Stimulated activated CD4-positive, alpha-beta T cell treated with anti-CD3 and anti-CD28 coated beads, Interleukin-15, amount 100 ng/mL, for 48 hours (primary cell): ENCODE measurements around the gene ZC3H7A.

Source experiments
- DNase-seq, 2 donors: peaks; one replicate each; pipeline ENCODE4 v3.0.0-alpha.2; 2020; ENCODE audit warnings: low read depth in 2 of 2

The ZC3H7A gene

DNA sequence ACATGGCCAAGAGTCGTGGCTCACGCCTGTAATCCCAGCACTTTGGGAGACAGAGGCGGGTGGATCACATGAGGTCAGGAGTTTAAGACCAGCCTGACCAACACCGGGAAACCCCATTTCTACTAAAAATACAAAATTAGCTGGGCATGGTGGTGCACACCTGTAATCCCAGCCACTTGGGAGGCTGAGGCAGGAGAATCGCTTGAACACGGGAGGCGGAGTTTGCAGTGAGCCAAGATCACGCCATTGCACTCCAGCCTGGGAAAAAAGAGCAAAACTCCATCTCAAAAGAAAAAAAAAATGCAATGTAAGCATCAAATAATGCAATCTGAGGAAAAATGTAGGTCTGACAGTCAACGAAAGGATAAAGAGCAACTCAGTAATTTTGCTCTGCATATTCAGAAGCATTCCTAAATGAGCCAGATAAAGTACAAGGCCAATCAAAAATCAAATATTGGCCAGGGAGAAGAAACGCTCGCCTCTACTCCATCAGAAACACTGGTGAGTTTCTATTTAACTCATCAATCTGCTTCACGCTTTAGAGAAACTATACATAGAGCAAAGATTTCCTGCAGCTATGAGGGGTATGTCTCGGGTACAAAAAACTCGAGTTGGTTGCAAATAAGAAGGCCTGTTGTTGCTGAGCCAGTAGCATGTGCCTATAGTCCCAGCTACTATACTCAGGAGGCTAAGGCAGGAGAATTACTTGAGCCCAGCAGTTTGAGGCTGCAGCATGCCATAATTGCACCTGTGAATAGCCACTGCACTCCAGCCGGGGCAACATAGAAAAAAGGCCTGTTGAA is 58.1 kb downstream of the ZC3H7A start:
- no peak for DNase-seq

DNA sequence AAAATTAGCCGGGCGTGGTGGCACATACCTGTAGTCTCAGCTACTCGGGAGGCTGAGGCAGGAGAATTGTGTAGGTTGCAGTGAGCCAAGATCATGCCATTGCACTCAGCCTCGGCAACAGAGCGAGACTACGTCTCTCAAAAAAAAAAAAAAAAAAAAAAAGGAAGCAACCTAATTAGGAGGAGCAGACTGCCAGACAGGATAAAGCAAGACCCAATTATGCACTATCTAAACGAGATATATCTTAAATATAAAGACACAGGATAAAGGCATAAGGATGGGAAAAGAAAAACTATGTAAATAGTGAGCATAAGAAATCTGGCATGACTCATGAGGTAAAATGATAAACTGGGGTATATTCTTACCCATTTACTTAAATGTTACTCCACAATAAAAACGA is 59.3 kb downstream of the ZC3H7A start:
- no peak for DNase-seq

DNA sequence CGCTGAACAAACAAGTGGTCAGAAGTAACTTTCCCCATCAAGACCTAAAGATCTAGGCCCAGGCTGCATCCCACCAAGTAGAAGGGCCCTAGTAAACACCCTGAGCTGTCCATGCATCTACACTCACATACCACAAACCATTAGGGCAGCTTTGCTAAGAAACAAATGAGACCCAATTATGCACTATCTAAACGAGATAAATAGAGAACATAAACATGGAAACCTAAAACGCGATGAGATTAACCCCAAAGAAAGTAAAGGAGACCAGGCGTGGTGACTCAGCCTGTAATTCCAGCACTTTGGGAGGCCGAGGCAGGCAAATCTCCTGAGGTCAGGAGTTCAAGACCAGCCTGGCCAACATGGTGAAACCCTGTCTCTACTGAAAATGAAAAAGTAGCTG is 60.2 kb downstream of the ZC3H7A start:
- DNase-seq, result no peak

DNA sequence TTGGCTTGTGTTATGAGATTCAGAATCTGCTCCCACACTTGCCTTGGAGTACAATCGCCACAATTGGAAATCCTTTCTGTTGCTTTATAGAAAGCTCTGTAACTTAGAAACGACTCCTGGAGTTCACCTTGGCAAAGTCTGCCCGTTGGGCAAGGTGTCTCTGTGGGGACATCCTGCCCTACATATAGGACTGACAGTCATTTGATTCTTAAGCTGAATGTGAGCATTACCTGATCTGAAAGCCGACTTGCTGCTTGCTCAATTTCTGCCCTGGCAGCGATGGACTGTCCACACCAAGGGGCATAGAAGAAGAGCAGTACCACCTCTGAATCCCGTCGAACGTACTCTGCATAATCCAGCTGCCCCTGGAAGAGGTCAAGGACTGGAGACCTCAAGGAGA is 61.3 kb downstream of the ZC3H7A start:
- no peak for DNase-seq

DNA sequence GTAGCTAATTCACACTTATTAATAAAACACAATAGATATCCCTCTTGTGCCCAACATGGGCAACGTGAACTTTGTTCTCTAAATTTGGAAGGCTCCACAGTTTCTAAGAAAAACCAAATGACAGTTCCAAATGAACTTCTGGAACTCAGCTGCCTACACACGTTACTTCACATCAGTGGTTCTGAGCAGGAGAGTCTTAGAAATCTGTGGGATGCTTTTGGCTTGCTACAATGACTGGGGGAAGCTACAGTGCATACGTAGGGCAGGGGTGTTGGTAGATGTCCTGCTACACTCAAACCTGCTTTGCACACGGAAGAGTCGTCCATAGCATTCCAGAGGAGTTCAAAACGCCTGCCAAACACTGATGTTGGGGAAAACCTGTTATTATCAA is 62.4 kb downstream of the ZC3H7A start:
- no peak for DNase-seq

DNA sequence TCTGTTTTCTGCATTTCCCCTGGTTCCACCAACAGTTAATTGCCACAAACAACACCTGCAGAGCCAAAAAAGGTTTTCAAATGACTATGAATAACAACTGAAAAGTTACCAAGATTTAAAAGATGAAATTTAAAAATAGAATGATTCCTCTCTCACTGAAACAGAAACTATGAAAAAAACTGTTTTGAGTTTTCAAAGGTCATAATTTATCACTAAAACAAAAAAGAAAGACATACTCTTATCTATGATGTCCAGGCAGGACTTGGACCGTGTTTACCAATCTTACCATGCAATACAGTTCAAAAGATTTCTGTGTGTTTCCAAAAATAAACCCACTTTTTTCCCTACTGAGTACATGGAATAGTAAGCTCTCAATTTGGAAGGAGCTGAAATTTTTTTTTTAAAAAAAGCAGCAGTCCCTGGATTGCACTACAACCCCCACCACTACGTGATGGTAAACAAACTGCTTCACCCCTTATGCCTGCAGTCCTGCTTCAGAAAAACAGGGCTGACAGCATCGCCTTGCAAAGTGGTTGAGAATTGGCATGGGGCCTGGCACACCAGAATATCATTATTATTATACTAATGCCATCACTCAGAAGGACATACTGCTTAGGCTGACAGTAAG is 62.9 kb downstream of the ZC3H7A start:
- no peak for DNase-seq

DNA sequence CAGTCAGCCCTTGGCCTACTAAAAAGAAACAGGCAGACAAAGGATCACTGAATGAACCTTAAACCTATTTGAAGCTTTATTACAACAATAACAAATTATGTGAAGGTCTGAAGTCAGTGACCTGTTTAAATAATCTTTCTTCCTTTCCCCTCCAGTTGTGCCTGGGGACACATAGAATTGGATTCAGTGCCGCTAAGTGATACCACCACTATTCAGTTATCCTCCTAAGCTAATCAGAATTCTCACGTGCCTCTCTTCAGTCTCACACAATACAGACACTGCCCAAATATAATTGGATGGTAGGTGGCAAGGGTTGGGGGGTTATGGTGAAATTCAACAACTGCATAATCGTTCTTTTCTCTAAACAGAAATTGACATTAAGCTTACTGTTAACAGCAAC is 65.8 kb downstream of the ZC3H7A start:
- no peak for DNase-seq

DNA sequence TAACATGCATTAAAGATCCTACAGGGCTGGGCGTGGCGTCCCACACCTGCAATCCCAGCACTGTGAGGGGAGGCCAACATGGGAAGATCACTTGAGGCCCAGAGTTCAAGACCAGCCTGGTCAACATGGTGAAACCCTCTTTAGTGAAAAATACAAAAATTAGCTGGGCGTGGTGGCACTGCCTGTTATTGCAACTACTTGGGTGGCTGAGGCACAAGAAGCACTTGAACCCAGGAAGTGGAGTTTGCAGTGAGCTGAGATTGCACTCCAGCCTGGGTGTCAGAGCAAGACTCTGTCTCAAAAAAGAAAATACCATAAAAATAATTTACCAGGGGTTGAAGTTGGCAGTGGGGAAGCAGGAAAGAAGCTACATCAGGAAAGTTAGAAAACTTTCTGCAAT is 67.3 kb downstream of the ZC3H7A start:
- DNase-seq, result no peak

DNA sequence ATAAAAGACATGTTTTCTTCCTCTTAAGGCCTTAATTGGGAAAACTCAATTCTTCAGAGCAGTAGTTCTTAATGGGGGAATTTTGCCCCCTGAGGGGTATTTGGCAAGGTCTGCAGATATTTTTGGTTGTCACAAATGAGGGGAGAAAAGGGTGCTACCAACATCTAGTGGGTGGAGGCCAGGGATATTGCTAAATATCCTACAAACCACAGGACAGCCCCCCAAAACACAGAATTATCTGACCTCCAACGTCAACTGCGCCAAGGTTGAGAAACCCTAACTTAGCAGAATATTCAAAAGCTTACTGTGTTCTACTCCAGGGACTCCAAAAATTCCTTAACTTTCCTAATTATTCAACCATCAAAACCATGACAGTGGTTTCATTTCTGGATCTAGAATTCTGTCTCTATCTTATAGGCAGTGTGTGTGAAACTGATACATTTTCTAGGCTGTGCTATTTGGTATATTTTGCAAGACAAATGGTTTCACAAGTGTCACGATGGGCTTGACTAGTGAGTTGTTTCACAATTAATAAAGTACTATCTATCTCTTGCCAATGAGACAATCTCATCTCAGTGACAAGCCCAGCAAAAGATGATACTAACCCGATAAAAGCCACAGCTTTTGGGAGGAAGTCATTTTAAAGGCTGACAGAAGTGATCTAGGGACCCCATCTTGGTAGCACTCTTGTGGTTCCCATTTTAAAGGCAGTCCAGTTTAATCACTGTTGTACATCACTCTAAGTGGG is 69.1 kb downstream of the ZC3H7A start:
- no peak for DNase-seq

DNA sequence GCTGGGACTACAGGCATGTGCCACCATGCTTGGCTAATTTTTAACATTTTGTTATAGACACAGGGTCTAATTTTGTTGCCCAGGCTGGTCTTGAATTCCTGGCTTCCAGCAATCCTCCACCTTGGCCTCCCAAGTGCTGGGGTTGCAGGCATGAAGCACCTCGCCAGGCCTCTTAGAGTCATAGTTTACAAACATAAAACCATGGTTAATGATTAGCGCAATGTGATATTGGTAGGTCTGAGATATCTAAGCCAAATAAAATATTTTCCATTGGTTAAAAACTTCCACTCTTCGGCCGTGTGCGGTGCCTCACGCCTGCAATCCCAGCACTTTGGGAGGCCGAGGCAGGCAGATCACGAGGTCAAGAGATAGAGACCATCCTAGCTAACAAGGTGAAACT is 71.0 kb downstream of the ZC3H7A start:
- no peak for DNase-seq

DNA sequence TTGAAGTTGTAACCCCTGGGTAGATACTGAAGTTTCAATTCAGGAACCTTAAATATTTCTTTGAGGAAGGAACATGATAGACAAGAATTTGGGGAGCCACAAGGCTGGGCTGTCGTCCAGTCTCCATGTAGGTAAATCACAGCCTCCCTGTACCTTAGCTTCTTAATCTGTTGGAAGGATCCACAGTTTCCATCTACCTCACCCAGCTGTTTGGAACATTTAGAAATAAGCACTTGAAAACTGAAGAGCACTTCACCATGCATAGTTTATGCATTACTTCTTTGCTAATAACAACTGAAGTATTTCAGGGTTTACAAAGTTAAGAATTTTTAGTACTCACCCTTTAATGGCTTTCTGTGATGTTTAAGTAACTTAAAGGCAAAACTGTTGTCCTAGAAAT is 71.6 kb downstream of the ZC3H7A start:
- no peak for DNase-seq

DNA sequence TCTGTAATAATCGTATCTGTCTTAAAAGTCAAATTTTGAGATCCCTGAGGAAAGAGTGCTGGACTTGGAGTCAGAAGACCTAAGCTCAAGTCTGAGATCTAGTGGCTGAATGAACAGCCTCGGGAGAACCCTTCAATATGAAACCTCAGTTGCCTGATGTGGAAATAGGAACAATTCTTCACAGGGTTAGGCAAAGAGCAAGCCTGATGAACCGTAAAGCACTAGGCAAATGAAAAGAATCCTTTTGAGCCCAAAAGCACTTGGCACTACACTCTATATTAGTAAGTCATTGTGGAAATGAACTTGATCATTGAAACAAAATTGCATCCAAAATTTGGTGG is 74.6 kb downstream of the ZC3H7A start:
- no peak for DNase-seq

DNA sequence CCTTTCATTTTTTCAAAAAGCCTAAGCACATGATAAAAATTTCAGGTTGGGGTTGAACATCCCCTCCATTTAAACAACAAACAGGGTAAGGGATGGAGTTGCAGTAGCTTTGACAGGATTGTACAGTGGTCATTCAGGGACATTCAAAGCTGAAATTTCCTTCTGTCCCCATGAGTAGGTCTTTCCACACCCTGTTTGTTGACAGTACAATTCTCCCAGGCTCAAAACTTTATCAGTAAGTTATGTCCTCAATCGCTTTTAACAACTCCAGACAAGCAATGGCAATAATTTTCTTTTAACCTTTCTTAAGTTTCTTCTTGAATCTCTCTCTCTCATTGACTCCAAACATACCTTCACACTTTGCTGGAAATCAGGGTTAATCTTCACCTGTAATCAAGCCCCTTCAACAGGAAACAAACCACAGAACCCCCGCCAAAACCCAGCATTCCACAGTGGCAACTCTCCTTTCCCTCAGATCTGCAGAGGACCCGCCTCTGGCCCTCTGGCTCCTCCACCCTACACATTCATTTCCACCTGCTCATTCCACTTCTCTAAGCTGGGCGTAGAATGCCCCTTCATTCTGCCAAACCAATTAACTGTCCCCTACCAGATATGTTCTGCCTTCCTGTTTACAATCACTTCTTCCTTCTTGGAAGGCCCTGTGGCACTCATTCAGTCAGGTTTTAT is 75.1 kb downstream of the ZC3H7A start:
- DNase-seq, result no peak

DNA sequence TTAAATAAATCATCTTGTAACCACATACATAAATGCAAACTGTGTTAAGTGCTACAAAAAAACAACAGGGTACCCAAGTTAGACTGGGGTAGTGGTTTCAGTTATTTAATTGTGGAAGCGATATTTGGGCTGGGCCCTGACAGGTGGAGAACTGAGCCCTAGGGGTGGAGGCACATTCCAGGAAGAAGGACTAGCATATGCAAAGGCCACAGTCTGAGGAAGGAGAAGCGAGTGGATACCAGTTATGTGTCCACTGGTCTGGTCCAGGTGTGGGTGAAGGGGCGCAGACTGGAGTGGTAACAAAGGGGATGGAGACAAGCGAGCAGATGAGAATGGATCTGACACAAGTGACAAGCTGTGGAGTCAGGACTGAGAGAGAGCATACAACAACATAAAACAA is 77.3 kb downstream of the ZC3H7A start:
- no peak for DNase-seq

DNA sequence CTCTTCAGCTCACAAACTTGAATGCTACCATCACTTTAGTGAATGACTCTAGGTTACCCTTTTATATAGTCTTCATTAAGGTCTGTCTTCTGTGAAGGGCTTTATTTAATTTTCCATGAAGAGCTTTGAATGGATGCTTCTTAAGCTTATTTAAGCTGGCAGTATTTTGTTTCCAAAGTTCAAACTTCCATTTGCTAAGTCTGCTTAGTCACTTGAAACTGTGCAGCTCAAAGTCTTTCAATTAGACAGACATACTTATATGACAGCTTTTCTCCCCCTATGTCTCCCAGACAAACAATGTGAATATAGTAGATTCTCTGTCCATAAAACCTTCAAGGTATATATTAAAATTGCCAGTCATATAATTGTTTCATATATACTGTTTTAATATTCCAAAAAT is 77.9 kb downstream of the ZC3H7A start:
- DNase-seq, result no peak

DNA sequence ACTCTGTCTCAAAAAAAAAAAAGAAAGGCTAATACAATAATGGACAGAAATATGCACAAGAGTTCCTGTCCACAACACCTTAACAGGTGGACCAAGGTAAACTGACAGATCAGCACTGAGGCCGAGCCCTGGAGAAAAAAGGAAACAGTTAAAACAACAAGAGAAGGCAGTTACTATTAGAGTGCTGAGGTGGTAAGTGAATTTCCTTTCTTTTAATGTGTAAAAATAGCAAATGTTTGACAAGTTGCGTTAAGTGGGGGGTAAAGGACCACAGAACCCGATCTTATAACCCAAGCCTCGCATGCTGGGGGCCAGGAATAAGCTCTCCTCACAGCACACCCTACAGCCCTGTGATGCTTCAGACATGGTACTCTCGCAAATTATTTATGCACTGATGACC is 79.2 kb downstream of the ZC3H7A start:
- no peak for DNase-seq

DNA sequence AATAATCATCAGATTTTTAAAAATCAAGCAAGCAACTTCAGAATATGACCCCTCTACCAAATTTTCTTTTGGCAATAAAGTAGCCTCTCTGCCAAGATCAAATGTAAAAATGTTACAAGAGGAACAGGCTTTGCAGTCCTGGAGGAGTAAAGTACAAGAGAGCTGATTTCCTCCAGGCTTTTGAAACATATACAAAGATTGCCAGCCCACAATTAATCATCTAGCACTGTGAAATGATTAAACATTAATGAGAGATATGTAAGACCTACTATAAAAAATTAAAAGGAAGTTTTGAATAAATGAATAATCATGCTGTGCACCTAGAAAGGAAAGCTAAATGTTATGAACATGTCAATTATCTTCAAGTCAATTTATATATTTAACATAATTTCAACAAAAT is 80.7 kb downstream of the ZC3H7A start:
- no peak for DNase-seq

DNA sequence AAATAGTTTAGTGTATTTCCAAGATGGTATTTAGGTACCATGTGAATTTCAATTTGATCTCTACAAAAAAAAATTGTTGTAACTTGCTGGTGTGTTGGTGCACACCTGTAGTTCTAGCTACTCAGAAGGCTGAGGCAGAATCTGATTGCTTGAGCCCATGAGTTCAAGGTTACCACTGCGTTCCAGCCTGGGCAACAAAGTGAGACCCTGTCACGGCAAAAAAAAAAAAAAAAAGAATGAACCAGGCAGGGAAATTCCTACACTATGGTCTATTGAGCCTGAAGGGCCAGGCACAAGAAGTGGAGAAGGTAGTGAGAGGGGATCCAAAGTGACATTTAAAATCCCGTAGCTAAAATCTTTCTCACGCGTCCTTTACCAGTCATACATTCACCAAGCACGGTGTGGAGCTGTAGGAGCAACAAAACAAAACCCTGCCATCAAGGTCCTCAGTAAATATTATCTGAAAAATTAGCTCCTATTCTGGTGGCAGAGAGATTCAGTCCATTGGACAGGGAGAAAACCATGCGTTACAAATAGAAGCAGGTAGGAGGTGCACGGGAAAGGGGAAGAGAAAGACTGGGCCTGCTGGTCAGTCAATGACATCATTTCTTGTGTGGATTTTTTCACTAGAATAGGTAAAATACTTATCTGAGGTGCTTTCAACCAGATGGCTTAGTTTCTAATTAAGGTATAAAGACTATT is 81.7 kb downstream of the ZC3H7A start:
- no peak for DNase-seq

DNA sequence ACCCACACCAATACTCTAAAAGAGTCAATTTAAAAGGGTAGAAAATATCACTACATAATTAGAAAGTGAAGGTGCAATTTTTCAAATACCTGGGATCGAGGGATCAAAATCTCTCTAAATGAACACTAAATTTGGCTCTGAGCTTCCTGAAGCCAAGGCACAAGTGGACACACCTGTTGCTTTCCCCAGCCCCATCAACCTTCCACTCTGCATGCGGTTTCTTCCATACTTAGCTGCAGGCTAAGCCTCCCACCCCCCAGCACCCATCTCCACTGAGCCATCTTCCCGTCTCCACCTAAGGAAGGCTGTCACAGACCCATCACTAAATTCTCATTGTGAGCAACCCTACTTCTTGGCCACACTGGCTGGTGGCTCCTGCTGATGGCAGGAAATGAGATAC is 84.9 kb downstream of the ZC3H7A start:
- no peak for DNase-seq

DNA sequence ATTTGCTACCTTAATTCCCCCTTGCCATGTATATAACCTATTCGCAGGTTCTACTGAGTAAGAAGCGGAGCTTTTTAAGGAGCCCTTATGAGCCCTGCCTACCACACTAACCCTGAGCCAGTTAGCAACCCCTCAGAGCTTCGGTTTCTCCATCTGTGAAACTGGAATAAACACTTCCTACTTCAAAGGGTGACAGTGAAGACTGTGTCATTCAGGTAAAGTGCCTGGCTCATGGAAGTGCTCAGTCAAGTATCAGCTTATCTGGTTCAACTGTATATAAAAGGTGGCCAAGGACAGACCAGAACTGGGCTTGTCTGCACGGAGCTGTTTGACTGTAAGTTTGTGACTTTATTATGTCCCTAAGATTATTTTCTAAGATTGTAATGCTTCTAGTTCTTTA is 85.4 kb downstream of the ZC3H7A start:
- no peak for DNase-seq

DNA sequence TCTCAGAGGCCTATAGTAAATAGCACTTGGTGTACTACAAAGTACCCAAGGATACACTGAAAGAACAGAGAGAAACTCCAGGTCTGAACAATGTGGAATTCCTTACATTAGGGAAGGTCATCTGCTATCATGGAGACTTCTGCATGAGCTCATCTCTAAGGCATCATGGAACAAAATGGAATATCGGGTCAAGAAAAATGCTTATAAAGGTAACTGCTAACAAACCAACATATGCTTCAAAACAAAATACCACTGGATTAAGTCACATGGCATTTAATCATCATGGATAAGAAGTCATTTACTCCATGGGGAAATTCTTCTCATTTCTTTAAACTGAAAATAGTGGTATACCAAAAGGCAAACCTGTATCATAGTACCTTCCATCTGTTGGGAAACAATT is 88.6 kb downstream of the ZC3H7A start:
- no peak for DNase-seq

DNA sequence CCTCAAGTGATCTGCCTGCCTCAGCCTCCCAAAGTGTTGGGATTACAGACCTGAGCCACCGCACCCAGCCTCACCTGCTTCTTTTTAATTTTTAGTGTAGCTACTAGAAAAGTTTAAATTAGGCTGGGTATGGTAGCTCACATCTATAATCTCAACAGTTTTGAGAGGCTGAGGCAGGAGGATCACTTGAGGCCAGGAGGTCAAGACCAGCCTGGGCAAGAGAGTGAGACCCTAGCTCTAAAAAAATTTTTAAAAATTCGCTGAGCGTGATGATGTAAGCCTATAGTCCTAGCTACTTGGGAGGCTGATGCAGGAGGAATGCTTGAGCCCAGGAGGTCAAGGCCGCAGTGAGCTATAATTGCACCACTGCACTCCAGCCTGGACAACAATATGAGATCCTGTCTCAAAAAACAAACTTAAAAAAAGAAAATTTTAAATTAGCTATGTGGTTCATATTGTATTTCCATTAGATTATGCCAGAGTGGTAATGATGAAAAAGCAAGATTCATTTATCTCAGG is 89.3 kb downstream of the ZC3H7A start:
- DNase-seq, result no peak
